ENCODE data around the gene HS3ST2.

- no peak for TF ChIP-seq SP1 (CRISPR knock-in tag; conservative IDR thresholded peaks at IDR 0.05)
- no peak for TF ChIP-seq NFE2L1 (CRISPR knock-in tag; IDR thresholded peaks at IDR 0.05)
- no peak for TF ChIP-seq CTCF (IDR thresholded peaks at IDR 0.05)
- no peak for TF ChIP-seq CREB1 (CRISPR knock-in tag; IDR thresholded peaks at IDR 0.05)
- no peak for TF ChIP-seq CDX4 (CRISPR knock-in tag; IDR thresholded peaks at IDR 0.05; ENCODE audit: borderline replicate concordance)
- no peak for TF ChIP-seq ZNF281 (CRISPR knock-in tag; IDR thresholded peaks at IDR 0.05)
- TF ChIP-seq FOXP4 (CRISPR knock-in tag; IDR thresholded peaks at IDR 0.05) = no peak
- TF ChIP-seq IRF2 (CRISPR knock-in tag; IDR thresholded peaks at IDR 0.05; ENCODE audit: borderline replicate concordance, low read depth) = no peak
- no peak for TF ChIP-seq EMX1 (CRISPR knock-in tag; IDR thresholded peaks at IDR 0.05)
- no peak for TF ChIP-seq JUN (CRISPR knock-in tag; IDR thresholded peaks at IDR 0.05)
Observed at GRCh38 chr16:22855231-22855630, 41.3 kb downstream of the HS3ST2 start.
